Prostate gland (tissue), 2 donors: Measurements from ENCODE around the gene MTA1. TPM values are rescaled to one million over a fixed set of nuclear protein-coding genes. Genes with fewer than 3 reads are reported as not detected.

Source experiments
- DNase-seq: peaks from one replicate; pipeline ENCODE4 v3.0.0-alpha.2; 2019; ENCODE audit warnings: low spot score
- H3K27ac ChIP-seq, 2 donors: fragments of 200-600 bp; sonication (generic); 2 replicates each; pipeline ENCODE4 v1.5.1; 2017 to 2019
- H3K27me3 ChIP-seq: fragments of 200-600 bp; sonication (generic); replicated peaks from 2 replicates; pipeline ENCODE4 v1.5.1; 2019; ENCODE audit not compliant: insufficient read depth
- H3K36me3 ChIP-seq, 2 donors: fragments of 200-600 bp; sonication (generic); 1 replicate in 1 of 2; 2 replicates in 1 of 2; pipeline versions ENCODE4 v1.5.1 to v1.8.1; 2017 to 2019
- H3K4me1 ChIP-seq: fragments of 200-600 bp; sonication (generic); replicated peaks from 2 replicates; pipeline ENCODE4 v1.5.1; 2019
- H3K4me3 ChIP-seq, 2 donors: fragments of 200-600 bp; sonication (generic); 2 replicates each; pipeline ENCODE4 v1.5.1; 2017 to 2019
- H3K9me3 ChIP-seq: fragments of 200-600 bp; sonication (generic); 2 replicates; pipeline ENCODE4 v1.5.1; 2017
- POLR2A ChIP-seq: fragments of 450-650 bp; IDR thresholded peaks from one replicate; pipeline ENCODE4 v1.6.1; 2016; ENCODE audit warnings: antibody characterized with exemption, mild to moderate bottlenecking
- POLR2AphosphoS5 ChIP-seq: sonication (generic); formaldehyde crosslinking; IDR thresholded peaks from one replicate; pipeline ENCODE4 v1.6.1; 2017; ENCODE audit warnings: antibody characterized with exemption
- WGBS: methylation state at CpG from one replicate; pipeline ENCODE4 v1.1.5; 2018; 5-methylcytosine and 5-hydroxymethylcytosine counted together
- intact Hi-C: fragments of 100-400 bp; cut with DNase I; formaldehyde crosslinking; loops from one replicate; pipeline ENCODE4 v1.14.2; 2022
- total RNA-seq, 2 donors: library from RNA; depleted of rRNA; stranded (reverse); fragments of >200 nt; gene quantifications; one replicate each; pipeline ENCODE4 v1.1.0, GENCODE V29; 2016
- TF ChIP-seq, protein P1 (sequence below), 4 experiments: fragments of 200-600 bp in 2 of 4; fragments of 450-650 bp in 2 of 4; sonication (generic) in 2 of 4; IDR thresholded peaks; 1 replicate in 3 of 4; 2 replicates in 1 of 4; pipeline ENCODE4 v1.5.1; 2016 to 2019; ENCODE audit warnings: antibody characterized with exemption in 4 of 4, mild to moderate bottlenecking in 2 of 4, moderate library complexity in 2 of 4

The MTA1 gene
- total RNA-seq, 2 donors from 2014 or later = 58.9 to 155 TPM

DNA sequence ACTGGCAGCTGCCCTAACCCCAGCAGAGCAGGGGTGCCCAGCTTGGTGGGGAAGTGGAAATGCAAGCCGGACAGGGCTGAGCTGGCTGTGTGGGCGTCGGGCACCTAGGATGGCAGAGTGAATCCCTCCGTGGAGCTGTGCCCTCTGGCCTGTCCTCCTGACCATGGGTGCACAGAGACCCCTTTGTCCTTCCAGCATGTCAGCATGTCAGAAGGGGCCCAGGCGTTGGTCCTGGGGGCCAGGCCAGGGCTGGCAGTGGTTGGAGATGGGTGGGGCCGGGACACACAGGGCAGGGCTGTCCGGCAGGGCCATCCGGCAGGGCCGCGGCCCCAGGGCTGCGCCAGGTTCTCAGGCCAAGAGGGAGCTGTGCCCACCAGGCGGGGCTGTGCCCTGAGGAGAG, 30.1 kb upstream of the MTA1 start:
- Histone ChIP-seq H3K4me1 (no peaks in the 10 kb centered on the region), H3K36me3 (no peaks in the 10 kb centered on the region)

DNA sequence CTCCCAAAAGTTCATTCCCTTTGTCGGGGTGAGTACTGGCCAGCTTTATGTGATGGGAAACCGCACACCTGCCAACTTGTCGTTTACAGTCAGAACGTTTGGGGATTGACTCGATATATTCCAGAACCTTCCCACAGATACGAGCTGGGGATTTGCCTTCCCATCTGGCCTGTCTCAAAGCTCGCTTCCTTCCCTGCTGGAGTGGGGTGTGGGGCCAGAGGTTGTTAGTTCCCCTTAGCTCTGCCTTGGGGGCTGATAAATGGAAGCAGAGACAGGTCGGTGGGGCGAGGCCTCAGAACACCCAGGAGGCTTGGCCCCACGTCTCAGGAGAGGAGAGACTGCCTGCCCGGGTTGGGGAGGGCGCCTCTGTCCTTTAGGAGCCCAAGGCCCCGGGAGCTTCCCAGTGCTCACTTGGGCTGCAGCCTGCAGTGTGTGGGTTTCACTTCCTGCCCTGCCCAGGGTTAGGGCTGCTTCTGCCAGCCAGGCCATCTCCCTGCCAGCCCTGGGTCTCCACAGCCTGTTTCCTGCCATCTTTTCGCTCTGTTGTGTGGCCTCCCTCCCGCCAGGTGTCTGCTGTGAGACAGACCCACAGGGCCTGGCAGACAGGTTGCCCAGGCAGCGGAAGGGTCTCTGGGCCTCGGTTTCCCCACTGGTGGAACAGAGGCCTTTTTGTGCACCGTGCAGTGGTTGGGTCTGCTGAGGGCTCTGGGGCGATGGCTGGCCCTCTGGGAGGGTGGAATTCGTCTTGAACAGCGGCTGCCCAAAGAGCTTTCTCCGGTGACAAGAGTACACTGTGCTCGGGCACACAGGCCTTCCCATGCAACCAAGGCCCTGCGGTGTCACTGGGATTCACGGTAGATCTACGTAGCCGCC, 29.4 kb upstream of the MTA1 start:
- H3K9me3 ChIP-seq = no peaks in the 10 kb centered on the region
- H3K36me3 ChIP-seq = no peaks in the 10 kb centered on the region
- TF ChIP-seq, protein P1, sequence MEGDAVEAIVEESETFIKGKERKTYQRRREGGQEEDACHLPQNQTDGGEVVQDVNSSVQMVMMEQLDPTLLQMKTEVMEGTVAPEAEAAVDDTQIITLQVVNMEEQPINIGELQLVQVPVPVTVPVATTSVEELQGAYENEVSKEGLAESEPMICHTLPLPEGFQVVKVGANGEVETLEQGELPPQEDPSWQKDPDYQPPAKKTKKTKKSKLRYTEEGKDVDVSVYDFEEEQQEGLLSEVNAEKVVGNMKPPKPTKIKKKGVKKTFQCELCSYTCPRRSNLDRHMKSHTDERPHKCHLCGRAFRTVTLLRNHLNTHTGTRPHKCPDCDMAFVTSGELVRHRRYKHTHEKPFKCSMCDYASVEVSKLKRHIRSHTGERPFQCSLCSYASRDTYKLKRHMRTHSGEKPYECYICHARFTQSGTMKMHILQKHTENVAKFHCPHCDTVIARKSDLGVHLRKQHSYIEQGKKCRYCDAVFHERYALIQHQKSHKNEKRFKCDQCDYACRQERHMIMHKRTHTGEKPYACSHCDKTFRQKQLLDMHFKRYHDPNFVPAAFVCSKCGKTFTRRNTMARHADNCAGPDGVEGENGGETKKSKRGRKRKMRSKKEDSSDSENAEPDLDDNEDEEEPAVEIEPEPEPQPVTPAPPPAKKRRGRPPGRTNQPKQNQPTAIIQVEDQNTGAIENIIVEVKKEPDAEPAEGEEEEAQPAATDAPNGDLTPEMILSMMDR (IDR thresholded peaks at IDR 0.05) = no peak
- TF ChIP-seq POLR2A = no peak
- TF ChIP-seq POLR2AphosphoS5 = no peak

More for the DNA sequence above, 30.1 kb upstream of the MTA1 start:
- WGBS = 61% methylated on average over 5 of the region's 12 CpGs
- intact Hi-C loops = no loop called here
- Histone ChIP-seq H3K4me3 (no peak overlapping the region), H3K27ac (no peak overlapping the region), H3K9me3 (no peaks in the 10 kb centered on the region), H3K27me3 (no peaks in the 10 kb centered on the region)
- no peak for TF ChIP-seq POLR2AphosphoS5
- no peak for DNase-seq

DNA sequence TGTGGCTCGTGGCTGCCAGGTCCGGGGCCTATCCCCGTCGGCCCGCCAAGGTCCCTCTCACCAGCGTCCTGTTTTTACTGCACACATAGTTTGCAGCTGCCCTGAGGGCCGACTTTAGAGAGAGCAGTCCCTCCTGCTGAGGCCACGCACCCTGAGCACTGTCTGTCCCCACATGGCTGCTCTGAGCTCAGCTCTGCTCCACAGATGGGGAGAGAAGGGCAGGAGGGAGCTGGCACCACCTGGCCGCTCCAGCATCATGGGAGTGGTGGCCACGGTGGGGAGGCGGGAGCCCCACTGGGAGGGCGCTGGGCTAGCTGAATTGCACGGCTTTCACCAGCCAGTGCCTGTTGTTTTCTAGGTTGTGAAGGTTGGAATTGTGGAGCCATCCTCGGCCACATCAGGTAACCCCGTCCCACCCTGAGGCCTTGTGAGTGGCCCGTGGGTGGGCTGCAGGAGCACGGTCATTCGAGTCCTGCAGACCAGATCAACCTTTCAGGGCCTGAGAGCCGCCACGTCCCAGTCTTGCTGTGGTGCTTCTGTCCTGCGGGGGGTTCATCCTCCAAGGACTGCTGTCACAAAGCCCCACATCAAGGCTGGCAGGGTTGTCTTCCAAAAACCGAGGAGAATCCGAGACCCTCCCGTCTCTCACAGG, 28.7 kb upstream of the MTA1 start:
- DNase-seq = no peak
- Histone ChIP-seq H3K4me3 (no peak overlapping the region), H3K27ac (no peak overlapping the region), H3K27me3 (no peaks in the 10 kb centered on the region), H3K36me3 (no peaks in the 10 kb centered on the region), H3K4me1 (no peaks in the 10 kb centered on the region), H3K9me3 (no peaks in the 10 kb centered on the region)
- intact Hi-C loops = no loop called here
- 86% methylated on average over 19 of the region's 24 CpGs for whole genome bisulfite sequencing
- TF ChIP-seq, protein P1 (IDR thresholded peaks at IDR 0.05) = no peak
- TF ChIP-seq POLR2A (no peak), POLR2AphosphoS5 (no peak)

More for the DNA sequence above, 29.4 kb upstream of the MTA1 start:
- no peaks in the 10 kb centered on the region for H3K4me1 ChIP-seq
- no peak overlapping the region for H3K27ac ChIP-seq
- WGBS = 81% methylated on average over 26 of the region's 27 CpGs
- intact Hi-C loops = no loop called here
- no peak for DNase-seq
- no peaks in the 10 kb centered on the region for H3K27me3 ChIP-seq
- no peak overlapping the region for H3K4me3 ChIP-seq

DNA sequence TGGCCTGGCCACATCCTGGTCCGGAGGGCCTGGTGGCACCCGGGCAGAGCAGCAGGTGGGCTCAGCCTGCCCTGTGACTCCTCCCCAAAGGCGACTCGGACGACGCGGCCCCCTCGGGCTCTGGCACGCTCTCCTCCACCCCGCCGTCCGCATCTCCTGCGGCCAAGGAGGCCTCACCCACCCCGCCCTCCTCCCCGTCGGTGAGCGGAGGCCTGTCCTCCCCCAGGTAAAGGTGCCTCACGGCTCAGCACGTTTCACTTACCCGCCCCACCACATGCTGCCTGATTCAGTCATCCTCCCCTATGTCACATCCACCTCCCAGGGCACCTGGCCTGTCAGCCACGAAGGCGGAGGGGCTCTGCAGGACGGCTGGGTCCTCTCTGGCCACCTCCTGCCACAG, 28.1 kb upstream of the MTA1 start:
- Histone ChIP-seq H3K4me1 (no peaks in the 10 kb centered on the region), H3K4me3 (no peak overlapping the region), H3K27me3 (no peaks in the 10 kb centered on the region), H3K9me3 (no peaks in the 10 kb centered on the region), H3K36me3 (no peaks in the 10 kb centered on the region), H3K27ac (no peak overlapping the region)
- TF ChIP-seq POLR2AphosphoS5 (no peak), POLR2A (no peak)
- TF ChIP-seq, protein P1 (IDR thresholded peaks at IDR 0.05) = no peak
- no peak for DNase-seq
- WGBS = 86% methylated on average over 23 of the region's 23 CpGs
- intact Hi-C loops = no loop called here

DNA sequence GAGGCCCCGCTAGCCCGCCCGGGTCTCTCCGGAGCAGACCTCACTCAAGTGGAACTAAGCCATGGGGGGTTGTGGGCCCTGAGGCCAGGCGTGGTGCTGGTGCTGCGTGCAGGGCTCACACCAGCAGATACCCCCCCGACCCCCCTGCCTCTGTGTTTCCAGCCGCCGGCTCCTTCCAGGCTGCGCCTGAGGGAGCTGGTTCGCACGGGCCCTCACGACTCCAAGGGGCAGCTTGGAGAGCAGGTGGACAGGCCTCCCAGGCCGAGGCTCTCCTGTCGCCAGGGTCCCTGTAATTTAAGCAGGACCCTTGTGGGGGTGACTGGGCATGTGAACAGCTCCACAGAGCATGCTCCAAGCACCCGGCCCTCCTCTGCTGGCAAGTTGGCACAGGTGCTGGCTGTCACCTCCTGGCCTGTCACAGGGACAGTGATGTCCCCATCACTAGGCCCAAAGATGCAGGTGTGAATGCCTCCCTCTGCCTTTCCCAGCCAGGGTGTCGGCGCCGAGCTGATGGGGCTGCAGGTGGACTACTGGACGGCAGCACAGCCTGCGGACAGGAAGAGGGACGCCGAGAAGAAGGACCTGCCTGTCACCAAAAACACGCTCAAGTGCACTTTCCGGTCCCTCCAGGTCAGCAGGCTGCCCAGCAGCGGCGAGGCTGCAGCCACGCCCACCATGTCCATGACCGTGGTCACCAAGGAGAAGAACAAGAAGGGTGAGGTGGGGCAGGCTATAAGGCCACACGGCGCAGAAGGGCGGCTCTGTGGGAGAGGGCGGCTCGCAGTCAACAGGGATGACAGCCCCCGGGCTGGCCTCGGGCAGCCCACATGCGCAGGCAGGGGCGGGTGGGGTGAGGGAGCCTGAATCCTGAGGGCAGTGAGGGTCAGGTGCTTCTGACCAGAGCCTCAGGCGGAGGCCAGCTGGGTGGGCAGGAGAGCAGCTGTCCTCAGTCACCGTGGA, 27.2 kb upstream of the MTA1 start:
- Histone ChIP-seq H3K27me3 (no peaks in the 10 kb centered on the region), H3K4me1 (no peaks in the 10 kb centered on the region), H3K36me3 (no peaks in the 10 kb centered on the region), H3K4me3 (no peak overlapping the region), H3K9me3 (no peaks in the 10 kb centered on the region), H3K27ac (no peak overlapping the region)
- no peak for TF ChIP-seq POLR2A
- intact Hi-C loops = no loop called here
- no peak for DNase-seq
- WGBS = 84% methylated on average over 39 of the region's 40 CpGs
